HL-60/S4 (cell line): ENCODE measurements around the gene KDM1A.
"Not testable (repeated sequence)": the region's sequence is repeated elsewhere in the genome, so short reads cannot be mapped to it uniquely, and the experiment has no call there.

Experiments used
- in situ Hi-C: fragments of 300-500 bp; cut with MboI; formaldehyde crosslinking; loops from 2 replicates; pipeline ENCODE4 v1.14.3; 2022; ENCODE audit warnings: low sequenced_read_pairs

KDM1A gene

GRCh38 chr1:23008901-23009300 lies 10.4 kb upstream of the KDM1A start:
- in situ Hi-C loops: no loop called here

- in situ Hi-C loops: not testable (repeated sequence)
Observed at GRCh38 chr1:23010025-23010424, 9.2 kb upstream of the KDM1A start.

GRCh38 chr1:23013657-23014056 lies 5.6 kb upstream of the KDM1A start:
- in situ Hi-C loops: no loop called here

GRCh38 chr1:23018661-23019093 lies 591 bp upstream of the KDM1A start:
- in situ Hi-C loops: no loop called here

GRCh38 chr1:23019863-23020625 lies 776 bp downstream of the KDM1A start:
- in situ Hi-C loops: no loop called here

GRCh38 chr1:23020706-23021405 lies 1.6 kb downstream of the KDM1A start:
- in situ Hi-C loops: no loop called here

- in situ Hi-C loops: no loop called here
Observed at GRCh38 chr1:23021834-23022233, 2.6 kb downstream of the KDM1A start.

- in situ Hi-C loops: no loop called here
Observed at GRCh38 chr1:23023174-23023845, 4.0 kb downstream of the KDM1A start.

GRCh38 chr1:23026568-23026967 lies 7.3 kb downstream of the KDM1A start:
- in situ Hi-C loops: no loop called here

GRCh38 chr1:23027352-23027907 lies 8.2 kb downstream of the KDM1A start:
- in situ Hi-C loops: no loop called here

GRCh38 chr1:23029337-23029736 lies 10.1 kb downstream of the KDM1A start:
- in situ Hi-C loops: no loop called here

GRCh38 chr1:23035823-23036452 lies 16.7 kb downstream of the KDM1A start:
- in situ Hi-C loops: no loop called here

GRCh38 chr1:23037081-23037740 lies 17.9 kb downstream of the KDM1A start:
- in situ Hi-C loops: no loop called here

- in situ Hi-C loops: no loop called here
Observed at GRCh38 chr1:23039308-23039826, 20.1 kb downstream of the KDM1A start.

GRCh38 chr1:23040509-23040908 lies 21.2 kb downstream of the KDM1A start:
- in situ Hi-C loops: no loop called here

GRCh38 chr1:23044035-23044434 lies 24.8 kb downstream of the KDM1A start:
- in situ Hi-C loops: no loop called here

GRCh38 chr1:23050201-23050600 lies 30.9 kb downstream of the KDM1A start:
- in situ Hi-C loops: no loop called here

- in situ Hi-C loops: no loop called here
Observed at GRCh38 chr1:23051290-23051909, 32.1 kb downstream of the KDM1A start.

GRCh38 chr1:23057301-23057700 lies 38.0 kb downstream of the KDM1A start:
- in situ Hi-C loops: no loop called here

GRCh38 chr1:23062271-23062670 lies 43.0 kb downstream of the KDM1A start:
- in situ Hi-C loops: no loop called here
